ENCODE measurements around the gene KLHDC4.
"Not testable (repeated sequence)": the region's sequence is repeated elsewhere in the genome, so short reads cannot be mapped to it uniquely, and the experiment has no call there.

The KLHDC4 gene

GRCh38 chr16:87788730-87789436, 23.1 kb upstream of the KLHDC4 start:
- DNase-seq (ENCODE audit: low spot score), result not testable (repeated sequence)

GRCh38 chr16:87787451-87788091, 21.8 kb upstream of the KLHDC4 start:
- not testable (repeated sequence) for DNase-seq (ENCODE audit: low spot score)

- no peak for DNase-seq (ENCODE audit: low spot score)
These were observed 19.0 kb upstream of the KLHDC4 start for GRCh38 chr16:87784812-87785211.

GRCh38 chr16:87782033-87782432, 16.2 kb upstream of the KLHDC4 start:
- DNase-seq (ENCODE audit: low spot score), result no peak

GRCh38 chr16:87780385-87780989, 14.7 kb upstream of the KLHDC4 start:
- DNase-seq (ENCODE audit: low spot score), result peak; percentile 81

GRCh38 chr16:87778830-87779579, 13.2 kb upstream of the KLHDC4 start:
- peak; percentile 89 for DNase-seq (ENCODE audit: low spot score)

GRCh38 chr16:87778476-87778829, 12.7 kb upstream of the KLHDC4 start:
- no peak for DNase-seq (ENCODE audit: low spot score)

GRCh38 chr16:87773836-87774235, 8.1 kb upstream of the KLHDC4 start:
- not testable (repeated sequence) for DNase-seq (ENCODE audit: low spot score)

- not testable (repeated sequence) for DNase-seq (ENCODE audit: low spot score)
These were observed 1.7 kb upstream of the KLHDC4 start for GRCh38 chr16:87767456-87767855.

GRCh38 chr16:87766485-87766797, 655 bp upstream of the KLHDC4 start:
- no peak for DNase-seq (ENCODE audit: low spot score)

- DNase-seq (ENCODE audit: low spot score), result no peak
These were observed 362 bp downstream of the KLHDC4 start for GRCh38 chr16:87765473-87765775.

GRCh38 chr16:87764600-87765472, 950 bp downstream of the KLHDC4 start:
- DNase-seq (ENCODE audit: low spot score), result no peak

- DNase-seq (ENCODE audit: low spot score), result no peak
These were observed 3.2 kb downstream of the KLHDC4 start for GRCh38 chr16:87762620-87763019.

GRCh38 chr16:87762071-87762571, 3.7 kb downstream of the KLHDC4 start:
- DNase-seq (ENCODE audit: low spot score), result no peak

- DNase-seq (ENCODE audit: low spot score), result no peak
These were observed 4.7 kb downstream of the KLHDC4 start for GRCh38 chr16:87761060-87761459.

GRCh38 chr16:87757841-87758426, 7.9 kb downstream of the KLHDC4 start:
- DNase-seq (ENCODE audit: low spot score), result no peak

- no peak for DNase-seq (ENCODE audit: low spot score)
These were observed 11.3 kb downstream of the KLHDC4 start for GRCh38 chr16:87754535-87754934.

GRCh38 chr16:87747626-87748414, 18.0 kb downstream of the KLHDC4 start:
- no peak for DNase-seq (ENCODE audit: low spot score)

GRCh38 chr16:87746178-87746577, 19.6 kb downstream of the KLHDC4 start:
- no peak for DNase-seq (ENCODE audit: low spot score)

GRCh38 chr16:87744750-87745514, 20.9 kb downstream of the KLHDC4 start:
- no peak for DNase-seq (ENCODE audit: low spot score)

Data from Ammon's horn (tissue), 1 donor.